22Rv1 (cell line): ENCODE results near the gene STOM.

Experiments
- CTCF ChIP-seq: fragments of 450-650 bp; IDR thresholded peaks from 2 replicates; pipeline ENCODE4 v1.5.1; 2017; ENCODE audit warnings: mild to moderate bottlenecking
- ZFX ChIP-seq: fragments of 450-650 bp; IDR thresholded peaks from 2 replicates; pipeline ENCODE4 v1.6.1; 2017; ENCODE audit warnings: antibody characterized with exemption, borderline replicate concordance

GRCh38 chr9:121336665-121337064 is 33.4 kb downstream of the STOM start:
- TF ChIP-seq CTCF (no peak), ZFX (no peak)
